GM21528 (cell line): ENCODE results near the gene IRAK1BP1.
"Not testable (repeated sequence)": the region's sequence is repeated elsewhere in the genome, so short reads cannot be mapped to it uniquely, and the experiment has no call there.

Source experiments
- ATAC-seq: cut with Tn5 transposase; IDR thresholded peaks from one replicate; pipeline ENCODE4 v1.9.1; 2021; ENCODE audit warnings: mild to moderate bottlenecking, moderate library complexity; ENCODE audit not compliant: unreplicated experiment, low FRiP score

The IRAK1BP1 gene

GRCh38 chr6:78867370-78868040 lies at the start of gene IRAK1BP1:
TSS of gene IRAK1BP1 (plus strand) at chr6:78867551. CDS start at chr6:78867577, 26 bp downstream.
- peak; percentile 99 for ATAC-seq

DNA sequence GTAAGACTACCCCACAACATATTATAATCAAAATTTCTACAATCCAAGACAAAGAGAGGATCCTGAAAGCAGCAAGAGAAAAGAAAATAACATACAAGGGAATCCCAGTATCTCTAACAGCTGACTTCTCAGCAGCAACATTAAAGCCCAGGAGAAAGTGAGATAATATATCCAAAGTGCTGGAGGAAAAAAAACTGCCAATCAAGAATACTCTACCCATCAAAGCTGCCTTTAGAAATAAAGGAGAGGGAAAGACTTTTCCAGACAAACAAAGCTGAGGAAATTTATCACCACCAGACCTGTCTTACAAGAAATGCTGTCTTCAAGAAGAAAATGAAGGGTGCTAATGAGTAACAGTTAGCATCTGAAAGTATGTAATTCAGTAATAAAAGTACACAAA lies 43.3 kb upstream of the IRAK1BP1 start:
- no peak for ATAC-seq

- no peak for ATAC-seq
Observed at GRCh38 chr6:78829407-78829806, 37.9 kb upstream of the IRAK1BP1 start.

GRCh38 chr6:78830805-78831204 lies 36.5 kb upstream of the IRAK1BP1 start:
- no peak for ATAC-seq

DNA sequence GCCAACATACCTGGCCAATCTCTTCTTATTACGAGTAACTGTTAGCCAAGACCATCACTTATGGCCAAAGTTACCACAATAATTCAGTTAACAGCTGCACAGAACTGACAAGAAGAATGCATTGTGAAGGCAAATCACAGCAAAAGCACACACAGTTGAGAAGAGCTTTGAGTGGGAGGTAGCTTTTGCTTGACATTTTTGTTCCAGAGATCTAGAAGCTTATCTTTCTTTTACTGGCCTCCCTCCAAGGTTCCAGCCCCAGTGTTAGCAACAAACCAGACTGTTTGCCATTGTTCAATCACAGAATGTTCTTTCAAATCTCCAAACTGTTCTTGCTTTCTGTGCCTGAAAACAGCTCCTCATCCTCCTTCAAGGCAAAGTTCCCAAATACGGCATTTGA lies 35.9 kb upstream of the IRAK1BP1 start:
- no peak for ATAC-seq

DNA sequence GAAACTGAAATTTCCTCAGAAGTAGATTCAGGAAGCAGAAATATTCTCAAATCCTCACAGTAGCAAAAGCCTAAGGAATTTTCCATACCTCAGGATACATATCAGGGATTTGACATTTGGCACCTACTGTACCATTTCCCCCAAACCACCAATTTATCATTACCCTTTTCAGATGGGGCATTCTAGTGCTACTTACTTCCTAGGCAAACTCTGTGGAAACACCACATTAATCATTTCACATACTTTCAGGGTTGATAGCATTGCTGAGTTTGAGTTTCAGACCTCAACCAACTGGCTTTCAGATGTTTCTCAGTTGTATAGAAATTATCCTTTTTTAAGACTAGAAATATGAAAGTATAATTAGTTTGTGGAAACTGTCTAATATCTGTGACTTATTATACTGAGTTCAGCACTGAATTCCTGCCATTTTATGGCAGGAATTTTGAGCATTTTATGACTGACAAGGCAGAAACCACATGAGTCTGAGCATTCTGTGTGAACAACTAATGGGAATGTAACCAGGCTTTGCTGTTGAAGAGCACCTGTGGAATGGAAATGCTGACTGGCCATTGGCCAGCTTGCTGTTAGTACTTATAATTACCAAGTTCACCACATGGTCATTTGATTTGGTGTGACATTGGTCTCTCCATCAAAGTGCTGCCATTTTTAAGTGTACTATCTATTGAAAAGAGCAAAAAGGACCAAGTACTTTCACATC lies 35.1 kb upstream of the IRAK1BP1 start:
- ATAC-seq, result no peak

DNA sequence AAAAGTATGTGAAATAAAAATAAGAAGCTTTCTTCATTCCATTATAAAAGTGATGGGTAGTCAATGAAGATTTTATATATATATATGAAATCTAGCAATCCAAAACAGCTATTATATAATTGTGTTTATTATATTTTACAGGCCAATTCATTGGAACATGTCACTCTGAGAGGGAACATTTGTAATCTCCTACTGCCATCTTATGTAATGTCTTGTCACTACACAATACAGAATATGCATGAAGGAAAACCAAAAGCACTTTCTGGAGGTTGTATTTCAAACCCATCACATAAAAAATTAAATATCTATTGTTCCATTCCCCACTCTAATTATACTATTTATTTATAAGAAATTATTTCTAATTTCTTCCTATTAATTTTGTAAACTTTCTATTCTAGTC lies 31.5 kb upstream of the IRAK1BP1 start:
- no peak for ATAC-seq

GRCh38 chr6:78836598-78836997 lies 30.8 kb upstream of the IRAK1BP1 start:
- no peak for ATAC-seq

- ATAC-seq, result no peak
Observed at GRCh38 chr6:78841111-78841510, 26.2 kb upstream of the IRAK1BP1 start.

GRCh38 chr6:78842953-78843352 lies 24.4 kb upstream of the IRAK1BP1 start:
- ATAC-seq, result no peak

GRCh38 chr6:78844899-78845298 lies 22.5 kb upstream of the IRAK1BP1 start:
- ATAC-seq, result no peak

- no peak for ATAC-seq
Observed at GRCh38 chr6:78845567-78845966, 21.8 kb upstream of the IRAK1BP1 start.

DNA sequence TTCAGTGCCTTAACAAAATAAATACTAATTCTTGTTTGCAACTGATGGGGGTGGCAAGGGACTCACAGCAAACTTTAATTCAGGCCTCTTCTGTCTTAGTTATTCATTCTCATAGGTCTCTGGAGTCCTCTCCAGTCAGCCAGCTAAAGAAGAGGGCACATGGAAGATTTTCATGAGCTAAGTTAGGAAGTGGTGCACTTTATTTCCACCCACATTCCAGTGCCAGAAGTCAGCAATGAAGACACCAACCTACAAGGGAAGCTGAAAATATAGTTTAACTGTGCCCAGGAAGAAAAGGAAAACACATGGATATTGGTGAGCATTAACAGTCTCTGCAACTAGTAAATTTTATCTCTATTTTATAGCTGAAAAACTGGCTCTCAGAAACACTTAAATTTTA lies 16.7 kb upstream of the IRAK1BP1 start:
- no peak for ATAC-seq

- ATAC-seq, result no peak
Observed at GRCh38 chr6:78851156-78851555, 16.2 kb upstream of the IRAK1BP1 start.

- ATAC-seq, result no peak
Observed at GRCh38 chr6:78854546-78854945, 12.8 kb upstream of the IRAK1BP1 start.

- not testable (repeated sequence) for ATAC-seq
Observed at GRCh38 chr6:78858339-78858938, 8.9 kb upstream of the IRAK1BP1 start.

GRCh38 chr6:78861509-78861908 lies 5.8 kb upstream of the IRAK1BP1 start:
- ATAC-seq, result no peak

DNA sequence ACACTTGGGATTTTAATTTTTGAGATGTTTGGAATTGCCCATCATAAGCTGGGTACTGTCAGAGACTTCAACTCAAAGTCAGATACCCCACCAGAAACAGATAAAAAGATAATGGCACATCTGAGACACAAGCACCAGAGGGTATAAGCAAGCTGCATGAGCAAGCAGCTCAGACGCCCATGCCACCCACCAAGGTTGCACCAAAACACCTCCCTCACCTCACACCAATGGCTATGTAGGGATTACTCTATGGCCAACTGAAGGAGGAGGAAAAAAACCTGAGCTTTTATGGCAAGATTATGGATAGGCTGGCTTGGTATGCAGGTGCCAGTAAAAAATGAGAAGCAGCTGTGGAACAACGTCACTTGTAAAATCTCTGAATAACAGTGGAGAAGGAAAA lies 3.8 kb upstream of the IRAK1BP1 start:
- ATAC-seq, result no peak

DNA sequence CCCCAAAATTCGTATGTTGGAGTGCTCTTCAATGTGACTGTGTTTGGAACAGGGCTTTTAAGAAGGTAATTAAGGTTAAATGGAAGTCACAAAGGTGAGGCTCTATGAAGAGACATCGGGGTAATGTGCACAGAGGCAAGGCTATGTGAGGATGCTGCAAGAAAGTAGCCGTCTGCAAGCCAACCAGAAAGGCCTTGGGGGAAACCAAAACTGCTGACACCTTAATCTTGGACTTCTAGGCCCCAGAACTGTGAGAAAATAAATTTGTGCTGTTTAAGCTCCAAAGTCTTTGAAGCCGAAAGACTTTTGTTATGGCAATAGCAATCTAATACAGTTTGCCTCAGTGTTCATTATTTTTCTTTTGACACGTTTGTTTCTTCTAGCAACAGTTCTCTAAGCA lies 2.4 kb upstream of the IRAK1BP1 start:
- ATAC-seq, result no peak

DNA sequence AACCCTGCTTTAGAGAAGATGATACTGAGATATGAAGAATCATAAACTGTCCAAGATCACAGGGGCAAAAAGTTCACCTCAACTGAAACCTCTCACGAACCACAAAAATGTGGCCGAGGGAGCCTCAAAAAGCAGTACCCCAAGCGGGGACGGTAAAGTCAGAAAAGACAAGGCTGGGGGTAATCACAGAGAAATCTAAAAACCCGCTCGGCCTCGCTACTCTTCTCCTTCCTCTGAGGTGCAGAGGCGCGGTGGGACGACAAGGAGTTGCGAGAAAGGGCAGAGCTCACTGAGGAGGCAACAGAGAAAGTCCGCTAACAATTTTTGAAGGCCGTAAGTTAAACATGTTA lies 356 bp upstream of the IRAK1BP1 start:
- ATAC-seq, result peak; percentile 48

DNA sequence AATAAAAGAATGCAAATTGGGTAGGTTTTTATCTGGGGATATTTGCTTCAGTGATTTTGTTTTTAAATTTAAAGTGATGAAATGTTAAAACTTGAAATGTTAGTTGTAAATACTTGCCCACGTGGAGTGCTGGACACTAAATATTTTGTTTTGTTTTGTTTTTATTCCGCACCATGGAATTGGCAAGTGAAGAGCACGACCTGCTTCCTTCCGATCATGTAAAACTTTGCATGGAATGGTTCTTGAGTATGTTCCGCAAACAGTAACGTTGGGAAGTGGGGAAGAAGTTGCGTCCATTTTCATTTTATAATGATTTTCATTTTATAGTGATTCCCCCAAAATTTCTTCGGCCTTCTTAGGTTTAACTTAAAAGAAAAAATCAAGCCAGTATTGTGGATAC lies 765 bp downstream of the IRAK1BP1 start:
- ATAC-seq, result no peak

GRCh38 chr6:78875505-78875904 lies 8.2 kb downstream of the IRAK1BP1 start:
- ATAC-seq, result no peak
